DOHH2 (cell line): Measurements from ENCODE around the gene TIGD1.

Experiments
- H3F3A ChIP-seq: fragments of 200-600 bp; sonication (generic), shearing (Covaris generic); 2 replicates; pipeline ENCODE4 v1.6.0; 2016; ENCODE audit warnings: antibody characterized with exemption, mild to moderate bottlenecking; ENCODE audit not compliant: control insufficient read depth, insufficient read depth
- H3K27ac ChIP-seq: fragments of 200-600 bp; sonication (generic); 2 replicates; pipeline ENCODE4 v1.5.1; 2014; ENCODE audit warnings: low read depth, mild to moderate bottlenecking, low read length, moderate library complexity
- H3K27me3 ChIP-seq: fragments of 200-600 bp; sonication (generic); 2 replicates; pipeline ENCODE4 v1.6.1; 2014; ENCODE audit warnings: mild to moderate bottlenecking, low read length, mixed read lengths; ENCODE audit not compliant: control insufficient read depth
- H3K36me3 ChIP-seq: fragments of 200-600 bp; sonication (generic); 2 replicates; pipeline ENCODE4 v1.6.1; 2014; ENCODE audit warnings: mild to moderate bottlenecking, low read length, moderate library complexity, mixed read lengths; ENCODE audit not compliant: control insufficient read depth
- H3K4me1 ChIP-seq: fragments of 200-600 bp; sonication (generic); 2 replicates; pipeline ENCODE4 v1.6.1; 2014; ENCODE audit warnings: mild to moderate bottlenecking, low read length, mixed read lengths; ENCODE audit not compliant: control insufficient read depth
- H3K4me2 ChIP-seq: fragments of 200-600 bp; sonication (generic); 2 replicates; pipeline ENCODE4 v1.6.0; 2014; ENCODE audit warnings: mild to moderate bottlenecking, low read length, moderate library complexity
- H3K4me3 ChIP-seq: fragments of 200-600 bp; sonication (generic); 2 replicates; pipeline ENCODE4 v1.5.1; 2014; ENCODE audit warnings: mild to moderate bottlenecking, low read length, mixed read lengths
- H3K79me2 ChIP-seq: fragments of 200-600 bp; sonication (generic); 2 replicates; pipeline ENCODE4 v1.6.1; 2014; ENCODE audit warnings: mild to moderate bottlenecking, low read length, mixed read lengths; ENCODE audit not compliant: control insufficient read depth
- H3K9me2 ChIP-seq: fragments of 200-600 bp; sonication (generic); replicated peaks from 2 replicates; pipeline ENCODE4 v1.6.1; 2014; ENCODE audit warnings: mild to moderate bottlenecking, low read length, mixed read lengths; ENCODE audit not compliant: control insufficient read depth
- H3K9me3 ChIP-seq: fragments of 200-600 bp; sonication (generic); 2 replicates; pipeline ENCODE4 v1.6.1; 2014; ENCODE audit warnings: antibody characterized with exemption, low read length, mixed read lengths; ENCODE audit not compliant: control insufficient read depth, insufficient read depth
- H4K20me1 ChIP-seq: fragments of 200-600 bp; sonication (generic); 2 replicates; pipeline ENCODE4 v1.6.0; 2014; ENCODE audit warnings: low read depth, mild to moderate bottlenecking, antibody characterized with exemption, low read length, moderate library complexity; ENCODE audit not compliant: control insufficient read depth, insufficient read depth
- CTCF ChIP-seq: fragments of 200-600 bp; sonication (generic); IDR thresholded peaks from one replicate; pipeline ENCODE4 v1.5.1; 2014; ENCODE audit warnings: antibody characterized with exemption, mild to moderate bottlenecking, low read depth, low read length; ENCODE audit not compliant: poor library complexity, severe bottlenecking
- EZH2phosphoT487 ChIP-seq: fragments of 200-600 bp; sonication (generic); IDR thresholded peaks from 2 replicates; pipeline ENCODE4 v1.6.1; 2017; ENCODE audit warnings: borderline replicate concordance, mild to moderate bottlenecking, antibody characterized with exemption, low read length, moderate library complexity, mixed read lengths

The TIGD1 gene

GRCh38 chr2:232505856-232506255 is 44.5 kb downstream of the TIGD1 start:
- no peak overlapping the region for H3K4me2 ChIP-seq
- H3K4me1 ChIP-seq: no peaks in the 10 kb centered on the region
- H3K36me3 ChIP-seq: no peaks in the 10 kb centered on the region
- H3K79me2 ChIP-seq: no peaks in the 10 kb centered on the region
- no peak for TF ChIP-seq EZH2phosphoT487
- TF ChIP-seq CTCF: no peak
- no peaks in the 10 kb centered on the region for H3K9me2 ChIP-seq
- H4K20me1 ChIP-seq: no peaks in the 10 kb centered on the region
- peaks cover 28% of the 10 kb centered on the region for H3K27me3 ChIP-seq
- no peak overlapping the region for H3K4me3 ChIP-seq
- no peaks in the 10 kb centered on the region for H3K9me3 ChIP-seq
- H3K27ac ChIP-seq: no peak overlapping the region
- H3F3A ChIP-seq: no peaks in the 10 kb centered on the region

- Histone ChIP-seq H3K9me2 (no peaks in the 10 kb centered on the region), H3F3A (no peaks in the 10 kb centered on the region), H4K20me1 (no peaks in the 10 kb centered on the region), H3K9me3 (no peaks in the 10 kb centered on the region), H3K4me1 (no peaks in the 10 kb centered on the region), H3K36me3 (no peaks in the 10 kb centered on the region), H3K79me2 (no peaks in the 10 kb centered on the region), H3K27me3 (peaks cover 28% of the 10 kb centered on the region), H3K4me2 (no peak overlapping the region), H3K4me3 (no peak overlapping the region), H3K27ac (no peak overlapping the region)
- TF ChIP-seq CTCF: no peak
- no peak for TF ChIP-seq EZH2phosphoT487
Observed at GRCh38 chr2:232504438-232504837, 45.9 kb downstream of the TIGD1 start.

GRCh38 chr2:232503809-232504323 is 46.5 kb downstream of the TIGD1 start:
- H3K27me3 ChIP-seq: peaks cover 28% of the 10 kb centered on the region

More at GRCh38 chr2:232503809-232504323, 46.5 kb downstream of the TIGD1 start:
- H3K4me3 ChIP-seq: no peak overlapping the region
- no peaks in the 10 kb centered on the region for H4K20me1 ChIP-seq
- no peak overlapping the region for H3K27ac ChIP-seq
- H3K9me3 ChIP-seq: no peaks in the 10 kb centered on the region
- TF ChIP-seq EZH2phosphoT487 (no peak), CTCF (no peak)
- no peaks in the 10 kb centered on the region for H3K36me3 ChIP-seq
- H3K4me1 ChIP-seq: no peaks in the 10 kb centered on the region
- no peaks in the 10 kb centered on the region for H3K9me2 ChIP-seq
- no peak overlapping the region for H3K4me2 ChIP-seq
- no peaks in the 10 kb centered on the region for H3K79me2 ChIP-seq
- H3F3A ChIP-seq: no peaks in the 10 kb centered on the region
